Dermis microvascular lymphatic vessel endothelial cell (primary cell): ENCODE measurements around the gene DPP7. TPM values are rescaled to one million over a fixed set of nuclear protein-coding genes. Genes with fewer than 3 reads are reported as not detected.
"Not testable (repeated sequence)": the region's sequence is repeated elsewhere in the genome, so short reads cannot be mapped to it uniquely, and the experiment has no call there.

Source experiments
- DNase-seq, 2 donors: peaks; one replicate each; pipeline versions ENCODE4 v3.0.0 to v3.0.0-alpha.2; 2010; ENCODE audit warnings: low read depth in 2 of 2
- total RNA-seq: library from RNA; depleted of rRNA; stranded (reverse); fragments of >200 nt; gene quantifications from 2 replicates; pipeline ENCODE4 v1.2.1, GENCODE V29; 2014

Gene DPP7
- total RNA-seq, 1 donor from 2014 or later = 66.8 TPM

GRCh38 chr9:137071282-137071681 lies 43.3 kb downstream of the DPP7 start:
- DNase-seq = no peak

GRCh38 chr9:137070906-137071275 lies 43.6 kb downstream of the DPP7 start:
- DNase-seq = no peak

GRCh38 chr9:137070201-137070905 lies 44.2 kb downstream of the DPP7 start, which contains the start of gene SAPCD2:
SAPCD2 (minus strand) TSS chr9:137070557; CDS start chr9:137070460, 97 bp downstream.
- DNase-seq = peak; percentile 72 to 91

GRCh38 chr9:137069508-137070091 lies 44.9 kb downstream of the DPP7 start:
- no peak for DNase-seq

GRCh38 chr9:137068539-137069507 lies 45.7 kb downstream of the DPP7 start:
- no peak for DNase-seq

- DNase-seq = peak; percentile 70 to 85
Measured at GRCh38 chr9:137067860-137068538, 46.5 kb downstream of the DPP7 start.

- no peak for DNase-seq
Measured at GRCh38 chr9:137066096-137066861, 48.3 kb downstream of the DPP7 start.

- DNase-seq = no peak
Measured at GRCh38 chr9:137065336-137065967, 49.1 kb downstream of the DPP7 start.

- DNase-seq = no peak
Measured at GRCh38 chr9:137064880-137065164, 49.7 kb downstream of the DPP7 start.

- DNase-seq = peak in 1 of 2 donors; percentile 42
Measured at GRCh38 chr9:137064027-137064879, 50.3 kb downstream of the DPP7 start.

- DNase-seq = no peak
Measured at GRCh38 chr9:137063311-137064026, 51.1 kb downstream of the DPP7 start.

GRCh38 chr9:137062798-137063197 lies 51.7 kb downstream of the DPP7 start:
- not testable (repeated sequence) for DNase-seq

GRCh38 chr9:137062384-137062783 lies 52.1 kb downstream of the DPP7 start:
- no peak for DNase-seq

Other genes starting within 250 kb of the DPP7 start
- 236 and 240 TPM in 2 replicates for gene EDF1, start 248.4 kb downstream of the DPP7 start, total RNA-seq
- gene TRAF2, start 228.2 kb downstream of the DPP7 start, total RNA-seq = 13.0 and 21.9 TPM in 2 replicates
- gene FBXW5, start 170.0 kb downstream of the DPP7 start, total RNA-seq = 130 and 218 TPM in 2 replicates
- 0.51 and 0.77 TPM in 2 replicates for gene C8G, start 169.5 kb downstream of the DPP7 start, total RNA-seq
- not detected in 2 replicates for gene LCN12, start 162.5 kb downstream of the DPP7 start, total RNA-seq
- 0.13 and 0.25 TPM in 2 replicates for gene PTGDS, start 137.2 kb downstream of the DPP7 start, total RNA-seq
- not detected in 2 replicates for gene LCNL1, start 131.7 kb downstream of the DPP7 start, total RNA-seq
- 6.7 and 8.5 TPM in 2 replicates for gene PAXX, start 122.3 kb downstream of the DPP7 start, total RNA-seq
- not detected in 2 replicates for gene CLIC3, start 118.2 kb downstream of the DPP7 start, total RNA-seq
- 4.5 and 9.9 TPM in 2 replicates for gene ABCA2, start 86.5 kb downstream of the DPP7 start, total RNA-seq
- not detected in 2 replicates for gene FUT7, start 82.6 kb downstream of the DPP7 start, total RNA-seq
- gene NPDC1, start 68.6 kb downstream of the DPP7 start, total RNA-seq = 10.0 and 14.4 TPM in 2 replicates
- not detected in 2 replicates for gene ENTPD2, start 60.7 kb downstream of the DPP7 start, total RNA-seq
- gene SAPCD2, start 44.2 kb downstream of the DPP7 start, total RNA-seq = 5.1 and 10.3 TPM in 2 replicates
- 12.8 and 30.1 TPM in 2 replicates for gene UAP1L1, start 37.2 kb downstream of the DPP7 start, total RNA-seq
- 42.7 and 56.8 TPM in 2 replicates for gene MAN1B1, start 27.7 kb downstream of the DPP7 start, total RNA-seq
- 0.13 TPM in 1 of 2 replicates, not detected in the other for gene GRIN1, start 24.4 kb upstream of the DPP7 start, total RNA-seq
- 0.13 TPM in 1 of 2 replicates, not detected in the other for gene LRRC26, start 55.3 kb upstream of the DPP7 start, total RNA-seq
- gene TMEM210, start 57.3 kb upstream of the DPP7 start, total RNA-seq = not detected in 2 replicates
- 15.1 and 22.1 TPM in 2 replicates for gene ANAPC2, start 73.8 kb upstream of the DPP7 start, total RNA-seq
- gene SSNA1, start 73.9 kb upstream of the DPP7 start, total RNA-seq = 90.5 and 93.1 TPM in 2 replicates
- gene TPRN, start 86.0 kb upstream of the DPP7 start, total RNA-seq = 3.3 and 4.4 TPM in 2 replicates
- gene TMEM203, start 90.9 kb upstream of the DPP7 start, total RNA-seq = 19.8 and 25.7 TPM in 2 replicates
- gene NDOR1, start 91.0 kb upstream of the DPP7 start, total RNA-seq = 2.4 and 3.2 TPM in 2 replicates
- under 0.01 and 0.13 TPM in 2 replicates for gene RNF208, start 107.5 kb upstream of the DPP7 start, total RNA-seq
- gene CYSRT1, start 110.4 kb upstream of the DPP7 start, total RNA-seq = 0.13 and 0.25 TPM in 2 replicates
- gene RNF224, start 112.8 kb upstream of the DPP7 start, total RNA-seq = under 0.01 TPM in 1 of 2 replicates, not detected in the other
- gene SLC34A3, start 116.2 kb upstream of the DPP7 start, total RNA-seq = not detected in 2 replicates
- 127 and 144 TPM in 2 replicates for gene TUBB4B, start 126.6 kb upstream of the DPP7 start, total RNA-seq
- not detected in 2 replicates for gene STPG3, start 136.6 kb upstream of the DPP7 start, total RNA-seq
- gene NELFB, start 140.6 kb upstream of the DPP7 start, total RNA-seq = 55.4 and 56.7 TPM in 2 replicates
- gene TOR4A, start 163.0 kb upstream of the DPP7 start, total RNA-seq = 23.5 and 31.4 TPM in 2 replicates
- 36.6 and 52.0 TPM in 2 replicates for gene NRARP, start 187.5 kb upstream of the DPP7 start, total RNA-seq